OCI-M2 (cell line): Measurements from ENCODE around the gene CTNNAL1.
"Not testable (repeated sequence)": the region's sequence is repeated elsewhere in the genome, so short reads cannot be mapped to it uniquely, and the experiment has no call there.

ENCODE experiments used
- DNase-seq: peaks from one replicate; lab custom pipeline; 2025; ENCODE audit not compliant: unreplicated experiment; lab: John Stamatoyannopoulos, UW

Gene CTNNAL1

GRCh38 chr9:108997112-108997511 lies 16.2 kb downstream of the CTNNAL1 start:
- no peak for DNase-seq

- no peak for DNase-seq
These were observed 16.7 kb downstream of the CTNNAL1 start for GRCh38 chr9:108996643-108997042.

- no peak for DNase-seq
These were observed 18.6 kb downstream of the CTNNAL1 start for GRCh38 chr9:108994695-108995094.

DNA sequence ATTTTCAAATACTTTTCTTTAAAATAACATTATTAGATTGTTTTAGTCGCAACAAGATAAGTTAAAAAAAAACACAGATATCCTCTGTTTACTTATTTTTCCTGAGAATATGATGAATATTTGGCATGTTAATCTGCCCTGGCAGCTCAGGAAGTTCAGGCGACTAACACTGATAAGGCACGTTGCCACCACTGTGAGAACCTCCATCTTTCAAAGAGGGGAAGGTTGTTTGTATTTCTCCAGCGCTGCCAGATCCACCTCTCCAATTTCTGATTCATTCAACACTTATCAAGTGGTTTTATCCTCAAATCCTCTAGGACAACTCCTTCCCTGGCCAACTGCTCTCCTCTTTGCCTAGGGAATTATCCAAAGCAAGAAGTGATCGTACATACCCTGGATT lies 21.8 kb downstream of the CTNNAL1 start:
- no peak for DNase-seq

GRCh38 chr9:108983885-108984284 lies 29.4 kb downstream of the CTNNAL1 start:
- no peak for DNase-seq

GRCh38 chr9:108980893-108981292 lies 32.4 kb downstream of the CTNNAL1 start:
- DNase-seq = no peak

GRCh38 chr9:108978205-108978604 lies 35.1 kb downstream of the CTNNAL1 start:
- no peak for DNase-seq

DNA sequence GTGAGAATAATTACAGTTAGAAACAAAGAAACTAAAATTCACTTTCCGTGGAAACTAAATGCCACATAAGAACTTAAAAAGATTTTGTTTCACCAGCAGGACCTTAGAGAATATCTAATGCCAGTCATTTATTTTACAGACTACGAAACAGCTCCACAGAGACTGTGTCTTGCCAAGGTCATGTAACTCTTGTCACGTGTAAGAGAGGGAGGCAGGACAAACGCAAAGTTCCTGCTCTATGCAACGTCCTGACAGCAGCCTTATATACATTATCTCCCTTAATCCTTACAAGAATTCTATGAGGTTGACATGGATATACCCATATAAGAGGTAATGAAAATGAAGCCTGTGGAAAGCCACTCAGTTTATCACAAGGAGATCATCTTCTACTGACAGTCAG lies 39.4 kb downstream of the CTNNAL1 start:
- no peak for DNase-seq

DNA sequence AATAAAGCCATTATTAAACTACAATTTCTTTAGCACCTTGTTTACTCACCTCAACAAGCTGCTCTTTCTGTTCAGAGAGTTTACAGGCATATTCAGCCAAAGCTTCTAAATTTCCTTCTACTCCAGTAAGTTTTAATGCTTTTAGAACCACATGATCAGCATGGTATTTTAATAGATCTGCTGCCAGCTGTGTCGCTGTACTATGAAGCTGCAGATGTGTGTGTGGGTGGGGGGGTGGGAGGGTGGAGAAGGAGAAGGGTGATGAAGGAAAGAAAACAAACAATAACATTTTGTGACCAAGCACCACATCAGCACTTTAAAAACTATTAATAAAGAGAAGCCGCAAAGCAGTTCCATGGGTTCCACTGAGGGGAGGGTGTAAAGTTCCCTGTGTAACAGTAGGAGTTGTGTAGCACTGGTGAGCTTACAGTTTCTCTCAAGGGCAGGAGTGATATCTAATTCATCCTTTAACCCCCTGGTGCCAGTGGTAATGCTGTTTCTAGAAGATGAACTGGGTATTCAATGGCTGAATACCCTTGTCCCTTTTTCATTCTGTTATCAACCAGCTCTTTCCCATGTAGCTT lies 40.6 kb downstream of the CTNNAL1 start:
- no peak for DNase-seq

DNA sequence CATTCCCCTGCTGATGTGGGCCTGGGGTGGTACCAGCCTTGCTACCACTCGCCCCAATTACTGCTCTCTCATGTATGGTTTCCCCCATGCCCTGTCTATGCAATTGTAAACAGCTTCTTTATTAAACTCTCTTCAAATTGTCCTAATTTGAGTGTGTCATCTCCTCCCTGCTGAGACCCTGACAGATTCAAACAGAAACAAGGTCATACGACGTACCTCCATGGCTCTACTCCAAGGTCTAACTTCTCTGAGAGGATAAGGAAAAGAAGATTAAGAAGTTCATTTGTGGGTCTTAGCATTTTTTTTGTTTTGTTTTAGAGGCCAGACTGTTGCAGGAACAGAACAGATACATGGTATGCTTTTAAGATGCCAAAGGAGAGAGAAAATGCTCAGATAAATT lies 41.1 kb downstream of the CTNNAL1 start:
- no peak for DNase-seq

DNA sequence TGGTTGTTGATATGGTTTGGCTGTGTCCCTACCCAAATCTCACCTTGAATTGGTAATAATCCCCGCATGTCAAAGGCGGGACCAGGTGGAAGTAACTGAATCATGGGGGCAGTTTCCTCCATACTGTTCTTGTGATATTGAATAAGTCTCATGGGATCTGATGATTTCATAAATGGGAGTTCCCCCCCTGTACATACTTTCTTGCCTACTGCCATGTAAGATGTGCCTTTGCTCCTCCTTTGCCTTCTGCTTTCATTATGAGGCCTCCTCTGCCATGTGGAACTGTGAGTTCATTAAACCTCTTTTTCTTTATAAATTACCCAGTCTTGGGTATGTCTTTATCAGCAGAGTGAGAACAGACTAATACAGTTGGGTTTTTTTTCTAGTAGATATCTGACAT lies 41.9 kb downstream of the CTNNAL1 start:
- DNase-seq = not testable (repeated sequence)

DNA sequence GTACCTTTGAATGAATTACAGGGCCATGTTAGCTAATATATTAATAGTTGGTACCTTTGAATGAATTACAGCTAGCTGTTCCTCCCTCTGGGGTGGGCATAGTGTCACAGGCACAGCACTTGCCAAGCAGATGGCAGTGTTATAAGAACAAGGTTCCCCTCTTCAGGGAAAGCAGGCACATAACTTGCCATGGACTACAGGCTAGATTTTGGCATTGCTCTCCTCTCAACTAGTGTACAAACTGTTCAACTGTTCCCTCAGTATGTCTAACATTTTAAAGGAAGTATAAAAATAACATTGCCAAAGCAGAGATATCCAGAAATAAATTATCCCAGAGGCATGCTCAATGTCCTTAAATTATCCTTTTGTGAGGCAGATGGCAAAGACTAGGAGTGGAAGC lies 45.4 kb downstream of the CTNNAL1 start:
- no peak for DNase-seq

- DNase-seq = no peak
These were observed 49.7 kb downstream of the CTNNAL1 start for GRCh38 chr9:108963459-108964143.

DNA sequence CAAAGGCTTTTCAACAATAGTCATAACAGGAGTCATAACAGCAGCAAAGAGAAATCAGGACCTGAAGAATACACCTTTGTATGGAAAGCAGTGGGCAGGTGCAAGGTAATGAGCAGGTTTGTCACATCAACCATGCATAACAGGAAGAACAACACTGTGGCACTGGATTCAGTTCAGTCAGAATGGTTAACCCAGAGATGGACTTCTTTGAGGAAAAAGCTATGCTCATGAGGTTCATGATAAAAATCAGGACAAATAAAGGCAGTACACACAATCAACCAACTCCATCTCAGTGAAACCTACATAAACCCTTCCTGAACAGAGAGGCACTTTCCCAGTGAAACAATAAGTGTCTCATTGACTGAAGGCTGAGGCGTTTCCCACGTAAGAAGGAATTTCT lies 52.1 kb downstream of the CTNNAL1 start:
- DNase-seq = no peak

DNA sequence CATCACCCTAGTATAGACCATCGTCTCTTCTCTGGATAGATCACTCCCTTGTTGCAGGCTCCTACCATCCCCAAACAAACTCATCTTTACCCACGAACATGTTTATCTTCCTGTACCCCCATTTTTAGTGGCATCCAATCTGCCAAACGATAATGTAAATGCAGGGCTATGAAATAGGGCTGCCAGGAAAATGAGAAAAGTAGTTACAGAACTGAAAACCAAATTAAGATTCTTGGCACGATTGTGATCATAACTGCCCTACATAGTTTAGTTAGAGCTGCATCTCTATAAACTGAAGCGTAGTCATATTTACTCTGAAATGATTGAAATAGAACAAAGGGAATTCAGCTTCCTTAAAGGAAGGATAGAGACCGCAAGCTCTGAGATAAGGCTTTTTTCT lies 53.0 kb downstream of the CTNNAL1 start:
- DNase-seq = no peak

DNA sequence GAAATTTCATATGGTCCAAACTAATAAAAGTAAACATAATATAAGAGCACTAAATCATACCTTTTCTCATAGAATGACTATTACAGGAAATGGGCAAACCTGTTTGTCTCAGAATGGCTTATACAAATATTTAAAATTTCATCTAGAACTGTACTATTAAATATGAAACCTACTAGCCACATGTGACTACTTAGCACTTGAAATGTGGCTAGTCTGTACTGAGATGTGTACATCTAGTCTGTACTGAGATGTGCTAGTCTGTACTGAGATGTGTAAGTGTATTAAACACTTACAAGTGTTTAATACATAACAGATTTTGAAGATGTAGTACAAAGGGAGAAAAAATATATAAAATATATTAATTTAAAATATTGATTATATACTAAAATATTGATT lies 56.7 kb downstream of the CTNNAL1 start:
- DNase-seq = no peak

GRCh38 chr9:108956022-108956630 lies 57.2 kb downstream of the CTNNAL1 start:
- no peak for DNase-seq

- no peak for DNase-seq
These were observed 59.2 kb downstream of the CTNNAL1 start for GRCh38 chr9:108953983-108954574.

GRCh38 chr9:108951578-108951977 lies 61.7 kb downstream of the CTNNAL1 start:
- no peak for DNase-seq

DNA sequence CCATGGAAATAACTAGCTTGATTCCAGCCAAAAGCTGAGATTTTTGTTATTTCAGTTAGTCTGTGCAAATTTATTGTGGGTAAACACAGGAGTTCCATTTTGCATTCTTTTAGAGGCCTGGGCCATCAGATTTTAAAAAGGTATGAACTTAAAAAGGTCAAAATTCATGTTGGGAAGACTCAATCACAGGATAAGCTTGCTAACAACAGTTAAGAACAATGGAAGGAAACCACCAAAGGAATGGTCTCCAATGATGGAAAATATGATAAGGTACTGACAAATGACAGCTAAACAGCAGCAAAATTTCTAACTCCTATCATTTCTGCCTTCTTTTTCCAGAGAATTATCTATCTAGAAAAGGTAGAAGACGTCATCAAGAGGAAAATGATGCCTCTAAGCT lies 63.1 kb downstream of the CTNNAL1 start:
- no peak for DNase-seq

DNA sequence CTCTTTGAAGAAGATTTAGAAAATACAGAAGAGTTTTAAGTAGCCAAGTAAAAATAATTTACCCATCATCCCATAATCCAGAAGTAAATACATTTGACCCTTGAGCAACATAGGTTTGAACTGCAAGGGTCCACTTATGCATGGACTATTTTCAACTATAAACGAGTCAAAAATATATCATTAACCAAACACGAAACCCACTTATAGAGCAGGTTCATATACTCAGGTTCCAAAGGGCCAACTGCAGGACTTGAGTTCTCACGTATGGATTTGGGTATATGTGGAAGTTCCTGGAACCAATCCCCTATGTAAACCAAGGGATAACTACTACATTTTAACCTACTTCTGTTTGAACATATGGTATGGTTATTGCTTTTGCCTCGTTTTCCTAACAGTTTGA lies 73.3 kb downstream of the CTNNAL1 start:
- DNase-seq = no peak

GRCh38 chr9:108937561-108938305 lies 75.6 kb downstream of the CTNNAL1 start:
- no peak for DNase-seq
